COLO668 (cell line): ENCODE results near the gene TTLL10.

Experiments used
- DNase-seq: peaks from one replicate; lab custom pipeline; 2025; ENCODE audit not compliant: unreplicated experiment; lab: John Stamatoyannopoulos, UW

The TTLL10 gene

DNA sequence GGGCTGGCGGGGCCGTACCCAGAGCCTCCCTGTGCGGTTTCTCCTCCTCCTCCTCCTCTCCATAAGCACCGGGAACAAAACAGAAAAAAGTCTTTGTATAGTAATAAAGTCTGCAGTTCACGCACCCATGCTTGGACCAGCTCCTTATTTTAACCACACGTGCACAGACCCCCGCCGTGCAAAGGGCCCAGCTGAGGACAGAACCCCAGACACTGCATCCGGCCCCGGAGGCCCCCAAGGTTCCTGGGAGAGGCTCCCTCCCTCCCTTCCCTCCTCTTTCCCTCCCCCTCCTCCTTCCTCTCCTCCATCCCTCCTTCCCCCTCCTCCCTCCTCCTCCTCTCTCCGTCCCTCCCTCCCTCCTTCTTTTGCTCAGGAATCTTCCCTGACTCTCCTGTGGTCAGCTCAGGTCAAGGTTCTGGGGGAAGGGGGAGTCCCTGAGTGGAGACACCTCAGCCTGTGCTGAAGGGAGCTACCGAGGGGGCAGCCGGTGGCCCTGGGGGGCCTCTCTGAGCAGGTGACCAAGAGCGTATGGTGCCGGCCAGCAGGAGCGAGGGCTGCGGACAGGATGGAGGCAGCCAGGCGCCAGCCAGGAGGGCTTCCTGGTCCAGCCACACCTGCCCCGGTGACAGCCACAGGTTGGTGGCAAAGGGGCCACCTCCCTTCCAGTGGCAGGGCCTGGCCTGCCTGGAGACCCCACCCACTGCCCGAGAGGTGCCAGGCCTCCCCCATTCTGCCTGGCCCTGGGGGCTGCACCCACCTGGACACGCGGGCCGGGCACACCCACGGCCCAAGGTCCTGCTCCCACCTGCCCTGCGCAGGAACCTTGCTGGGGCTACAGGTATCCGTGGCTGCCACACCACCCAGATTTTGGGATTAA is 3.2 kb upstream of the TTLL10 start:
- no peak for DNase-seq

DNA sequence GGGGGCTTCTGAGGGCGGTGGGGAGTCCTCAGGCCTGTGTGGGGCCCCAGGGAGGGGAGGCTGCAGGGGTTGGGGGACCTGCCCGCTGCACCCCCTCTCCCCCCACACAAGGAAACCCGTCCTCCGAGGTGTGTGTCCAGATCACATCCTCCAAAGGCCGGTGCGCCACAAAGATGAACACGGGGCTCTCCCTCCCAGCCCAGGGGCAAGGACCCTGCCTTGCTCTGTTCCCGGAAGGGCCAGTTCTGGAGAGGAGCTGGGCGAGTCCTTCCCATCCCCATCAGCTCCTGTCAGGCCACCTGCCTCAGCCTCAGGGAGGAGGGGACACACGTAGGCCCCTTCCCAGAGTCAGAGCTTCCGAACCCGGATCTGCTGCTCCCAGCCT is 2.5 kb upstream of the TTLL10 start:
- DNase-seq, result no peak

DNA sequence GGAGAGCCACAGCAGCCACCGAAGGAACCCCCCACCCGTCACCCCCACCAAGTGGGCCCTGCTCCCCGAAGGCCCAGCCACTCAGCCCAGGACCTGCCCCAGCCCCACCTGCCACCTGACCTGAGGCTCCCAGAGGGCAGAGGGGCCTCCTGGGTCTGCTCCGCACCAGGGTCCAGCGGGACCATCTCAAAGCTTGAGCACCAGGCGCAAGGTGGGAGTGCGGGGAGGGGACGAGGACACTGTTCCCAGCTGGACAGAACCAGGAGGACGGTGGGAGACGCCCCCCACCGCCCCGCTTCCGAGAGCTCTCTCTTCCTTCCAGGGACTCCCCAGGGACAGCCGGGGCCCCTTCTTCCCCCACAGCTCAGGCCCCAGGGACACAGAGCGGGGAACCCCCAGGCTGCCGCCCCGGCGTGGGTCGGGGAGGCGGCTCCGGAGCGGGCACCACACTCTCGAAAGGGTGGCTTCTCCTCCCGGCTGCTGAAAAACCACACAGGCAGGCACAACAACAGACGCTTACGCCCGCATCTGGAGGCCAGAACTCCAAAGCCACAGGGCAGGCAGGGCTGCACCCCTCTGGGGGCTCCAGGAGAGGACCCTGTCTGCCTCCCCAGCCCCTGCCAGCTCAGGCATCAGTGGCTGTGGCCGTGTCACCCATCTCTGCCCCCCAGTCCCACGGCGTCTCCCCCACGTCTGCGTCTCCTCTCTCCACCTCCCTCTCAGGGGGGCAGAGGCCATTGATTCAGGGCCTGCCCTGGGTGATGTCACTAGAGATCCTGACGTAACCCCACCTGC is 1.9 kb upstream of the TTLL10 start:
- DNase-seq, result no peak

DNA sequence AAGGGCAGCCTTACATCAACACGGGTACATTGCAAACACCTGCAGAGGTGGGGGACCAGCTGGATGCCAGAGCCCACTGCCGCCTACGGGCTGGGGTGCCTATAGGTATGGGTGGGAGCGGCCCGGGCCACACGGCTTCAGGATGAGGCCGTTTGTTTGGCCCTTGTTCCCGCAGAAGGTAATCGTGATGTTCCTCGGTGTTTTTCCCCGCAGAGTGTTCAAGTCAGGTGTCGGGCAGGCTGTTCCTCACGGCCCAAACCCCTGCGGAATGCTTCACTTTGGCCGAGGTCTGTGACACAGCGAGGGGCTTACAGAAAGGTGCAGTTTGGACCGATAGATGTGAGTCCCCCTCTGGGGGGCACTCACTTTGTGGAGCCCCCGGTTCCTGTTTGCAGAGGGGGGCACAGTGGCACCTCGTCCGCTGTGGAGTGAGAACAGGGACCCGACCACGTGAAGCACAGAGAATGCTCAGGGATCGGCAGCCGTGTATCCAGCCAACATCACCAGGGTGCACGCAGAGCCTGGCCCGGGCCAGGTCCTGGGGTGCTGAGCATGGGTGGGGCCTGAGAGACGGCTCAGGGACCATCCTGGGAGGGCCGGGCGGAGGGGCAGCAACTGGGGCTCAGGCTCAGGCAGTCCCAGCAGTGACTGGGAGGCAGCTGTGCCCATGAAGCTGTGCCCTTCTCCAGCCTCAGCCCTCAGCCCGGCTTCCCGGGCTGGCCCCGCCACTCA is 453 bp upstream of the TTLL10 start:
- no peak for DNase-seq

DNA sequence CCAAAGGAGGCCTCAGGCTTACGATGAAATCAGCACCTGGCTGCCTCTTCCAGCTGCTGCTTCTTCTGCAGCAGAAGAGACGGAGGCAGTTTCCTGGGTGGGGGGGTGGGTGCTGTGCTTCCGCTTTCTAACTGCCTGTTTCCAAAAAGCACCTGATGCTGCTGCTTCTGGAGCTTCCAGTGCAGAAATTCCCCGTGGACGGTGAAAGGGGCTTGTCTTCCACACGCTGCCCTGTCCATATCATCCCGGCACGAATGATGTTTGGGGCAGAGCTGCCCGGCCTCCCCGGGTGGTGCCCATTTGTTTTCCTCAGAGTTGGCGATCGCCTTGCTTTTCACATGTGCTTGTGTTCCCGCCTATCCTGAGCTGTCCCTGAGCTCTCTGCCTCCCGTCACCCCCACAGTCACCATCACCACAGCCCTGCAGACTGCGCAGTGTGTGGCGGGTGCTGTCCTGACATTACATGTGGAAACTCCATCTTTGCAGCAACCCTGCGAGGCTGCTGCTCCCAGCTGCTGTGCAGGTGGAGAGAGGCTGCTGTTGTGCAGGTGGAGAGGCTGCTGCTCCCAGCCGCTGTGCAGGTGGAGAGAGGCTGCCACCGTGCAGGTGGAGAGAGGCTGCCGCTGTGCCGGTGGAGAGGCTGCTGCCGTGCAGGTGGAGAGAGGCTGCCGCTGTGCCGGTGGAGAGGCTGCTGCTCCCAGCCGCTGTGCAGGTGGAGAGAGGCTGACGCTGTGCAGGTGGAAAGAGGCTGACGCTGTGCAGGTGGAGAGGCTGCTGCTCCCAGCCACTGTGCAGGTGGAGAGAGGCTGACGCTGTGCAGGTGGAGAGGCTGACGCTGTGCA is 1.8 kb downstream of the TTLL10 start:
- peak; percentile 94 for DNase-seq

DNA sequence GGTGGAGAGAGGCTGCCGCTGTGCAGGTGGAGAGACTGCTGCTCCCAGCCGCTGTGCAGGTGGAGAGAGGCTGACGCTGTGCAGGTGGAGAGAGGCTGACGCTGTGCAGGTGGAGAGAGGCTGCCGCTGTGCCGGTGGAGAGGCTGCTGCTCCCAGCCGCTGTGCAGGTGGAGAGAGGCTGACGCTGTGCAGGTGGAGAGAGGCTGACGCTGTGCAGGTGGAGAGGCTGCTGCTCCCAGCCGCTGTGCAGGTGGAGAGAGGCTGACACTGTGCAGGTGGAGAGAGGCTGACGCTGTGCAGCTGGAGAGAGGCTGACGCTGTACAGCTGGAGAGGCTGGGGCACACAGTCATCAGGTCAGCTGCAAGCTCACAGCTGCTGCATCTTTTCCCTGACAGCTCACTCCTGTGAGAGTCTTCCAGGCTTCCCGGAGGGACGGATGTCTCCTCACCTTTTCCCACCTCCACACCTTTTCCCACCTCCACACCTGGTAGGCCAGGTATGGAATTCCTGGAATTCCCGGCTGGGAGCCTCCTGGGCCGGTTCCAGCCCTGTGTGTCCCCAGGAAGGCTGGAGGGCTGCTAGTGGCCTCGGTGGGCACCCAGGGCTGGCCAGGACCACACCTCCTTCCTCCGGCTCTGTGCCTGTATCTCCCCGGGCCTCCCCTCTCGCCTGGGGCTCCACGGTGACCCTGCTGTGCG is 2.5 kb downstream of the TTLL10 start:
- peak; percentile 88 for DNase-seq

DNA sequence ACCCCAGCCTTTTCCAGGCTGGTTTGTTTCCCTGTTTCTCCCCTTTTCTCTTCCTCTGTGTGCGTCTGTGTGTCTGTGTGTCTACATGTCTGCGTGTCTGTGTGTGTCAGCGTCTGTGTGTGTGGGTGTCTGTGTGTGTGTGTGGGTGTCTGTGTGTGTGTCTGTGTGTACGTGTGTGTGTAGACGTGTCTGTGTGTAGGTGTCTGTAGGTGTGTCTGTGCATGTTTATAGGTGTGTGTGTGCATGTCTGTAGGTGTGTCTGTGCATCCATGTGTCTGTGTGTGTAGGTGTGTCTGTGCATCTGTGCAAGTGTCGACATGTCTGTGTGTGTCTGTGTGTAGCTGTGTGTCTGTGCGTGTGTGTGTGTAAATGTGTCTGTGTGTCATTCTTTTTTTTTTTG is 3.3 kb downstream of the TTLL10 start:
- DNase-seq, result no peak

DNA sequence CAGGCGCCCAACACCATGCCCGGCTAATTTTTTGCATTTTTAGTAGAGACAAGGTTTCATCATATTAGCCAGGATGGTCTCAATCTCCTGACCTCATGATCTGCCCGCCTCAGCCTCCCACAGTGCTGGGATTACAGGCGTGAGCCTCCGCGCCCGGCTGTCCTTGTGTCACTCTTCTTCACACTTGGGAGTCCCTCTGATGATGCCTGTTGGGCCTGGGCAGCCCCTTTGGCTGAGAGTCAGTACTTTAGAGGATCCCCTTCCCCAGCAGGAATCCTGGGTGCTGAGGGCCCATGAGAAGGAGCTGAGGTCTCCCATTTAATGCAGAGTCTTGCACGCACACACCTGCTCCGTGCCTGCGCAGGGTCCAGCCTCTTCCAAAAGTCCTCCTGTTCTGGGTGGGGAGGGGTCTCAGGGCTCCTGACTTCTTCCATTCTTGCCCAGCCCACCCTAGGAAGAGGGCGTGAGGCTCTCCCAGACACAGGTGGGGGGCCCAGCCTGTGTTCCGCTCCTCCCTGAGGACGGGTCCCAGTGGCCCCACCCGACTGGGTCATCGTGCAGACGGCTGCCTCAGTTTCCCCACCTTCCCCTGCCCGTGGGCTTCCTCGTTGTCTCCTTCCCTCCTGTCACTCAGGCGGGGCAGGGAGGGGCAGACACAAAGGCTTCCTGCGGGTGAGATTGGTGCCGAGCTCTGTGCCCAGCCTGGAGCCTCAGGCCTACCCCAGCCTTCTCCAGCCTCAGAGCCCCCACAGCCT is 3.9 kb downstream of the TTLL10 start:
- no peak for DNase-seq

DNA sequence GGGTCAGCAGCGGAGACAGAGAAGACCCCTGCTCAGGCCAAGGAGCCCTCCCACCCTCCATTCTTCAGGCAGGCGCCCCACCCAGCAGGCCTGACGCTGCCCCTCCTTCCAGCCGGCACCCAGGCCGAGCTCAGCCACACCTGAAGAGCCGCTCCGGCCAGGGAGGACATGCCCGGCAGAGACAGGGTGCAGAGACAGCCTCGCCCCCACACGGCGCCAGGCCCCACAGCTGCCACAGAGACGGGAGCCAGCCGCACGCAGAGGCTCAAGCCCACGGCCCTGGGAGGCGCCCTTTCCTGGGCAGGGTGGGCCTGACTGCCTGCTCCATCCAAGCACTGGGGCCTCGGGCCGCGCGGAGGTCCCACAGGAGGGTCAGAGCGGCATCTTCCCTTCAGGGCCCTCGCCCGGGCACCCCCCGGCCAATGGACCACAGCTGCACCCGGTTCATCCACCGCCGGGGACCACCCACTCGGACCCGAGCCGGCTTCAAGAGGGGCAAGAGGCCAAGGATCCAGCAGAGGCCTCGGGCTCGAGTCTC is 5.2 kb downstream of the TTLL10 start:
- no peak for DNase-seq

DNA sequence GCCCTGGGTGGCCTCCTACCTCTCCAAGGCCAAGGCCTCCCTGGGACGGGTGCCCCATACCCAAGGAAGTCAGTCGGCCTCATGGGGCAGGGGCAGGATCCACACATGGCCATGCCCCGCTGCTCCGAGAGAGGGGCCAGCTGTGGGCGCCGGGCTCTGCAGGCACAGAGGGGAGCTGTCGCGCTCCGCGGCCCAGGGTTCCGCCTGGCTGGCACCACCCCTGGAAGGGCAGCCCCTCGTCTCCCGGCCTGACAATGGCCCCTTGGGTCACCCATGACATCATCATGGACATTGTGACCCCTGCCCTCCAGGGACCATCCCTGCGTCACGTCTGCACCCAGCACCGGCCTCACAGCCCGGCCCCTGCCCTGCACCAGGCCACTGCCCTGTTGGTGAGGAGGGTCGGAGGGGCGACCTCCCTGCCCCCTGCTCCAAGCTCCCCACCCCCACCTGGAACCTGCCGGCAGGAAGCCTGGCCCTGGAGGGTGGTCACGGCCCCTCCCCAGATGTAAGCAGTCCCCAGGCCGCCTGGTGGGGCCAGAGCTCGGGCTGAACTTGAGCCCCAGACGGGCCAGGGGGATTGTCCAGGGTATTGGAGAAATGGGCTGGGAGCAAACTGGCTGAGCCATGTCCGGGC is 5.8 kb downstream of the TTLL10 start:
- no peak for DNase-seq

DNA sequence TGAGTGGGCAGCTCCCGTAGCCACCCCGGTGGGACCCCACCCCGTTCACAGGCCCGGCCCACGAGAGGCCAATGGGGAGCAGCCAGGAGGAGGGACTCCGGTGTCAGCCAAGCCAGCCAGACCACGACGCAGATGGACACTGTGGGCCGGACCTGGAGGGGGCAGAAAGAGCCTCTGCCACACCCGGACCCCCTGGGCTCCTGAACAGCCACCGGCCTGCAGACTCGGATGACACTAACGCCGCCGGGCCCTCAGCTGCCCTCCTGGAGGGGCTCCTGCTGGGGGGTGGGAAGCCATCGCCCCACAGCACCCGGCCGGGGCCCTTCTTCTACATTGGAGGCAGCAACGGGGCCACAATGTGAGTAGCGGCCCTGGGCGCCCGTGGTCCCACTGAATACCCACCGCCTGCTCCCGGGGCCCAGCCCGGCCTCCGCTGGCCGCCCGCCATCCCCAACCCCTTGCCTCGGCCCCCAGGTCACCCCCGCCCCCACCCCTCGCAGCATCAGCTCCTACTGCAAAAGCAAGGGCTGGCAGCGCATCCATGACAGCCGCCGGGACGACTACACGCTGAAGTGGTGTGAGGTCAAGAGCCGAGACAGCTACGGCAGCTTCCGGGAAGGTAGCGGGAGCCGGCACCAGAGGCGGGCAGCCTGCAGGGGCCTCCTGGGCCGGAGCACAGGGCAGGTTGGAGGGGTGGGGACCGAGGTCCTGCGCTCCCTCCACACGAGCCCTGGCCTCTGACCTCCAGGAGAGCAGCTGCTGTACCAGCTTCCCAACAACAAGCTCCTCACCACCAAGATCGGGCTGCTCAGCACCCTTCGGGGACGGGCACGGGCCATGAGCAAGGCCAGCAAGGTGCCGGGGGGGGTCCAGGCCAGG is 6.5 kb downstream of the TTLL10 start:
- no peak for DNase-seq

DNA sequence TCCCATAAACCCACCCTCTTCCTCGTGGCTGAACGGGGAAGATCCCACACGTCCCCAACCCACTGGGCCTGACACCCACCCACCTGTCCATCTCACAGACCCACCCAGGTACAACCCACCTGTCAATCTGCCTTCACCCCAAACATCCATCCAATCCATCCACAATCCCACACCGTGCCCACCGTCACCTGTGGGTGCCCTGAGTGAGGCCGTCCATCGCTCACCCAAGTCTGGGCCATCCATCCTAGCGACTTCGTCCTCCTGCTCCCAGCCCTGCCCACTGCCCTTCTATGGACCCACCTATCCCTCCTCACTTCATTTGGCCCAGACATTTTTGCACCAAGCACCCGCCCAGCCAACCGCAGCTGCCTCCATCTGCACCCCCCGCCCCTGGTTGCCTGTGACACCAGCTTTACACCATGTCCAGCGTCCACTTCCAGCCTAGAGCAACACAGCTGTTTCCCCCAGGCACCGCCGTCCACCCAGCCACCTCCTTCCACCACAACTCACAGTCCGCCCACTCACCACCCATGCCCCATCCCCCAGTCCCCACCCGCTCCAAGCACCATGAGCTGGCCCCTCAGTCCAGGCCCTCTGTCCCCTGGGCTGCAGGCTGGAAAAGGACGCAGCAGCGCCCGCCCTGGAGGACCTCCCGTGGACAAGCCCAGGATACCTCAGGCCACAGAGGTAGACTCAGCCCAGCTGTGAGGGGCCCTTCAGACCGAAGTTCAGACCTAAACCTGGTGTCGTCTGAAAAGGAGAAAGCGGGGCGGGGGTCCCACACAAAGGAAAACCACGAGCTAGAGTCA is 7.7 kb downstream of the TTLL10 start:
- no peak for DNase-seq

DNA sequence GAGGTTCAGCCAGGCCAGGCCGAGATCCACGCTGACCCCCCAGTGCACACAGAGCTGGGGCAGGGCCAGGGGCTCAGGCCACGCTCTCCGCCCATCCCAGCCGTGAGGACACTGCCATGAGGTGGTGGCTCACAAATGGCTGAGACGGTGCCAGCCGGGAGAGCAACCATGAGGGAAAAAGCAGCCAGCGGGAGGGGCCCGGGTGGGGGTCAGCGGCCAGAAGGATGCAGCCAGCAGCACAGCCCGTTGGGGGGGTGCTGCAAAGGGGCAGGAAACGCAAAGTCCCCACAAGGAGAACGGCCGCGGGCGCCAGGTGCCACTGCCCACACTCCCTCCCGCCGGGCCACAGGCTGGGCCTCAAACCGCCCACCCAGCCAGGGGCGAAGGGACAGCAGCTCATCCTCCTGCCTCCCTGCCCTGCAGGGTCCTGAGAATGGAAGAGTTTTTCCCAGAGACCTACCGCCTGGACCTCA is 8.3 kb downstream of the TTLL10 start:
- DNase-seq, result no peak

DNA sequence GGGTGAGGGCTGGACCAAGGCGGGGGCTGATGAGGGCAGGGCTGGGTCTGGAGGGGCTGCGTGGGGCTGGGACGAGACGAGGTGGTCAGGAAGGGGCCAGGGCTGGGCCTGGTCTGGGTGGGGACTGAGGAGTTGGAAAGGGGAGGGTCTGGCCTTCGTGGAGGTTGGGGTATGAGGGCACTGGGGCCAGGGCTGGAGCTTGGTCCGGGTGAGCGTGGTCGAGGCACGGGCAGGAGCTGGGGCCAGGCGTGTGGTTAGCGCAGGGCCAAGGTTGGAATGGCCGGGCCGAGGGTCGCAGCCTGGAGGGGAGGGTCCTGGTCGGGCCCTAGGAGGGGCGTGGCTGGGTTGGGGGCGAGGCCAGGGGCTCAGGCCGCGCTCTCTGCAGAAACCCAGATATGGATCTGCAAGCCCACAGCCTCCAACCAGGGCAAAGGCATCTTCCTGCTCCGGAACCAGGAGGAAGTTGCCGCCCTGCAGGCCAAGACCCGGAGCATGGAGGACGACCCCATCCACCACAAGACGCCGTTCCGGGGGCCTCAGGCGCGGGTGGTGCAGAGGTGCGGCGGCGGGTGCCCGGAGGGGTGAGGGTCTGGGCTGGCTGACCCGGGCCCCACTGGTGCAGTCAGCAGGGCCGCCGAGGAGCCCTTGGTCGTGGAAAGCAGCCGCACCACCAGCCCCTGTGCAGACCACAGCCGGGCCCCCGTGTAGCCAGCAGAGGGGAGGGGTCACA is 9.0 kb downstream of the TTLL10 start:
- no peak for DNase-seq

DNA sequence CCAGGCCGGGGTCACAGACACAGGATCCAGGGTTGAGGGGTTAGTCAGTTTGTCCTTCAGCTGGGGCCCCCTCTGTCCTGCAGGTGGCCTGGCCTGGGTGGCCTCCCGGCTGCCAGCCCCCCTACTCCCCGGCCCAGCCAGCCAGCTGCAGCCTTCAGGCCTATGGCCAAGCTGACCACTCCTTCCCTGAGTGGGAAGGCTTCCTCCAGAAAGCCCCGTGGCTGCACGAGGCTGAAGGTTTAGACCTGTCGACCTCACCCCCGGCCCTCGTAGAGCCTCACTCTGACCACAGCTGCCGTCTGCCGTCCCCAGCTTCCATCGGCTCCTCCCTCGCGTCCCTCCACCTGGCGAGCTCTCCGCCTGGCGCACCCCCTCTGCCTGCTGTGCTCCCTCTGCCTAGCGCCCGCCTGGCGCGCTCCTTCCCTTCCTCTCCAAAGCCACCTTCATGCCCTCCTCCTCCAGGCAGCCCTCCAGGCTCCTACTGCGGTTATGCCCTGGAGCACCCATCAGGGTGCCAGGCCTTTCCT is 9.6 kb downstream of the TTLL10 start:
- DNase-seq, result no peak
